Endodermal cell (in vitro differentiated cells): ENCODE results near the gene NHERF1. TPM values are rescaled to one million over a fixed set of nuclear protein-coding genes. Genes with fewer than 3 reads are reported as not detected.

Experiments used
- DNase-seq: peaks from one replicate; pipeline ENCODE4 v3.0.0-alpha.2; 2017
- H3K27ac ChIP-seq: 2 replicates; pipeline ENCODE4 v1.5.1; 2013; ENCODE audit warnings: mild to moderate bottlenecking, low read depth, low read length, moderate library complexity
- H3K27me3 ChIP-seq: 2 replicates; pipeline ENCODE4 v1.6.1; 2013; ENCODE audit warnings: mild to moderate bottlenecking, low read length, moderate library complexity; ENCODE audit not compliant: insufficient read depth, control insufficient read depth, poor library complexity, severe bottlenecking
- H3K36me3 ChIP-seq: 2 replicates; pipeline ENCODE4 v1.7.0; 2013; ENCODE audit warnings: mild to moderate bottlenecking, low read length, moderate library complexity; ENCODE audit not compliant: control insufficient read depth, insufficient read depth
- H3K4me1 ChIP-seq: one replicate; pipeline ENCODE4 v1.7.0; 2013; ENCODE audit warnings: low read length; ENCODE audit not compliant: control insufficient read depth, insufficient read depth
- H3K4me3 ChIP-seq: 2 replicates; pipeline ENCODE4 v1.5.1; 2013; ENCODE audit warnings: mild to moderate bottlenecking, low read length, moderate library complexity
- H3K9ac ChIP-seq: 2 replicates; pipeline ENCODE4 v1.6.1; 2013; ENCODE audit warnings: mild to moderate bottlenecking, low read length, moderate library complexity; ENCODE audit not compliant: poor library complexity, severe bottlenecking; ENCODE audit errors: extremely low read depth
- H3K9me3 ChIP-seq: 2 replicates; pipeline ENCODE4 v1.6.1; 2013; ENCODE audit warnings: mild to moderate bottlenecking, low read length, moderate library complexity; ENCODE audit not compliant: control insufficient read depth
- H3K27ac Mint-ChIP-seq: 2 replicates; pipeline ENCODE4 v1.8.0; 2020; ENCODE audit warnings: mixed read lengths
- H3K27me3 Mint-ChIP-seq: 2 replicates; pipeline ENCODE4 v1.8.0; 2021; ENCODE audit warnings: mild to moderate bottlenecking, mixed read lengths; ENCODE audit not compliant: insufficient read depth
- H3K36me3 Mint-ChIP-seq: 2 replicates; pipeline ENCODE4 v1.8.0; 2020; ENCODE audit warnings: low read depth, mixed read lengths
- H3K4me1 Mint-ChIP-seq: 2 replicates; pipeline ENCODE4 v1.8.0; 2020; ENCODE audit warnings: mixed read lengths
- H3K4me3 Mint-ChIP-seq: 2 replicates; pipeline ENCODE4 v1.8.0; 2020; ENCODE audit warnings: mild to moderate bottlenecking, moderate library complexity, mixed read lengths
- H3K9me3 Mint-ChIP-seq: 2 replicates; pipeline ENCODE4 v1.8.0; 2020; ENCODE audit warnings: mild to moderate bottlenecking, mixed read lengths
- WGBS, 2 experiments: methylation state at CpG; one replicate each; pipeline versions ENCODE4 v1.1.5 to v1.1.7; 2013; ENCODE audit warnings: missing lambda C conversion rate in 2 of 2, mixed read lengths in 1 of 2; ENCODE audit not compliant: insufficient coverage in 1 of 2, insufficient read length in 1 of 2; 5-methylcytosine and 5-hydroxymethylcytosine counted together
- total RNA-seq, 2 donors: library from RNA; stranded (reverse); fragmentation: NEBNext Ultra II Directional in 1 of 2; extraction: Animal tissue kit (Norgen Biotek cat#: 25700) in 1 of 2; gene quantifications; 2 replicates in 1 of 2; 3 replicates in 1 of 2; pipeline ENCODE4 v1.2.1, GENCODE V29; 2021
- TF ChIP-seq, protein P1 (sequence below): fragments of 200-600 bp; sonication (generic); conservative IDR thresholded peaks from 2 replicates; pipeline ENCODE4 v1.5.0; 2021; ENCODE audit warnings: antibody characterized with exemption, mild to moderate bottlenecking

NHERF1 gene
- total RNA-seq, 2 donors from 2014 or later: 116 to 138 TPM

DNA sequence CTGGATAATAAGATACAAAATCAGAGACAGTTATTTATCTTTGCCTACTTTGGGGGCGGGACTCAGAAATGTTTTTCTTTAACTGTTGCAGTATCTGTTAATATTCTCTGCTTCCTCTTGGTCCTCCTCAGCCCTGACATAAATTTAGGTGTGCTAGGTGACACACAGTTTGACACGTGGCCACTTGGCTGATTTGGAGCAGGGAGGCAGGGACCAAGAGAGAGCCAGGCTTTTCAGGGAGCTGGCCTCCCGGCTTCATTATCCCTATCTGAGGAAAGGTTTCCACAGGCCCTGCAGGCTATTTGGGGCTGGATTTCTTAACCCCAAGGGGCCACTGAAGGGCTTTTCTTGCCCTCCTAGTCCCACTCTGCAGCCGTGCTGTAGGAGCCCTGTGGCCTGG lies 47.8 kb downstream of the NHERF1 start:
- Histone ChIP-seq H3K9ac (no peak overlapping the region), H3K9me3 (no peaks in the 10 kb centered on the region), H3K36me3 (peaks cover 83% of the 10 kb centered on the region), H3K4me3 (no peak overlapping the region), H3K27ac (no peak overlapping the region), H3K27me3 (no peaks in the 10 kb centered on the region), H3K4me1 (no peaks in the 10 kb centered on the region)
- Mint-ChIP-seq H3K27ac (no peak overlapping the region), H3K36me3 (peaks cover 64% of the 10 kb centered on the region), H3K4me1 (peaks cover 3% of the 10 kb centered on the region), H3K27me3 (no peaks in the 10 kb centered on the region), H3K4me3 (no peak overlapping the region), H3K9me3 (no peaks in the 10 kb centered on the region)
- TF ChIP-seq, protein P1, sequence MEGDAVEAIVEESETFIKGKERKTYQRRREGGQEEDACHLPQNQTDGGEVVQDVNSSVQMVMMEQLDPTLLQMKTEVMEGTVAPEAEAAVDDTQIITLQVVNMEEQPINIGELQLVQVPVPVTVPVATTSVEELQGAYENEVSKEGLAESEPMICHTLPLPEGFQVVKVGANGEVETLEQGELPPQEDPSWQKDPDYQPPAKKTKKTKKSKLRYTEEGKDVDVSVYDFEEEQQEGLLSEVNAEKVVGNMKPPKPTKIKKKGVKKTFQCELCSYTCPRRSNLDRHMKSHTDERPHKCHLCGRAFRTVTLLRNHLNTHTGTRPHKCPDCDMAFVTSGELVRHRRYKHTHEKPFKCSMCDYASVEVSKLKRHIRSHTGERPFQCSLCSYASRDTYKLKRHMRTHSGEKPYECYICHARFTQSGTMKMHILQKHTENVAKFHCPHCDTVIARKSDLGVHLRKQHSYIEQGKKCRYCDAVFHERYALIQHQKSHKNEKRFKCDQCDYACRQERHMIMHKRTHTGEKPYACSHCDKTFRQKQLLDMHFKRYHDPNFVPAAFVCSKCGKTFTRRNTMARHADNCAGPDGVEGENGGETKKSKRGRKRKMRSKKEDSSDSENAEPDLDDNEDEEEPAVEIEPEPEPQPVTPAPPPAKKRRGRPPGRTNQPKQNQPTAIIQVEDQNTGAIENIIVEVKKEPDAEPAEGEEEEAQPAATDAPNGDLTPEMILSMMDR: no peak
- DNase-seq: no peak
- 89 to 91% methylated on average over 4 of the region's 4 CpGs for WGBS, 2 experiments

DNA sequence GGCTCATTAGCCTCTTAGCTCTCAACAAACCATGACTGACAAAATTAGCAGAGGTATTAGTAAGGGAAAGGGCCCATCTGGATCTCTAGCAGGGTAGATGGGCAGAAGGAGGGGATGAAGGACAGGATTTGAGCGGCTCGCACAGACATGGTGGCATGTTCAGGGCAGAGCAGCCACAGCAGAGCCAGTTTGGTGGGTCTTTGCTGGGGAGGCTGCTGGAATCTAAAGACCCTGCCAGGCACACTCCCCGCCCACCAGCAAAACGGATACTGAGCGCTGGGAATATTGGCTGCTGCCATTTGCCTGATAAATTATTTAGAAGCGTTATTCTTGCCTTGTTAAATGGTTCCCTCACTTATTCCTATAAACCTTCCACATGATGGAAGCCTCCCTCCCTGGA lies 48.4 kb downstream of the NHERF1 start:
- no peaks in the 10 kb centered on the region for H3K4me1 ChIP-seq
- TF ChIP-seq, protein P1: no peak
- peaks cover 3% of the 10 kb centered on the region for H3K4me1 Mint-ChIP-seq
- WGBS, 2 experiments: 94 to 95% methylated on average over 6 of the region's 6 CpGs
- H3K36me3 Mint-ChIP-seq: peaks cover 62% of the 10 kb centered on the region
- H3K27me3 ChIP-seq: no peaks in the 10 kb centered on the region
- H3K36me3 ChIP-seq: peaks cover 84% of the 10 kb centered on the region
- H3K9me3 ChIP-seq: no peaks in the 10 kb centered on the region
- H3K4me3 Mint-ChIP-seq: no peak overlapping the region
- H3K4me3 ChIP-seq: no peak overlapping the region
- no peaks in the 10 kb centered on the region for H3K27me3 Mint-ChIP-seq
- no peak for DNase-seq
- H3K9me3 Mint-ChIP-seq: no peaks in the 10 kb centered on the region
- H3K9ac ChIP-seq: no peak overlapping the region
- no peak overlapping the region for H3K27ac ChIP-seq
- H3K27ac Mint-ChIP-seq: no peak overlapping the region

DNA sequence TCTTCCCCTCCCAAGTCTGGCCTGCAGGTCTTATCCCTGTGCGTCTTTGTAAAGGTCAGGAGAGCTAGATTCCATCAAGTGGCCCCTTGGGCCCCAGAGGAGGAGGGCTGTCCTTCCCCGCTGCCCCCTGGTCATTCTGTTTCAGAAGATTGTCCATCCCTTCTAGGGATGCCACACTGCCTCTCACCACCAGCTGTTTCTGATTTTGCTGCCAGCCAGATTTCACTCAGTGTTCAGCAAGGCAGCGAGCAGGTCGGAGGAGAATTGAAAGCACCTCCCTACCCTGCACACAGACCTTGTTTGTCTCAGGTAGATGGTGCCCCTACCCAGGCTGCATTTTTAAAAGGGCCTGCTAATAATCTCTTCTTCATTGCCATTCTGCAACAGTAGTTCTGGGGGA lies 49.4 kb downstream of the NHERF1 start:
- H3K27me3 Mint-ChIP-seq: no peaks in the 10 kb centered on the region
- H3K27ac Mint-ChIP-seq: no peak overlapping the region
- no peak overlapping the region for H3K9ac ChIP-seq
- no peak for DNase-seq
- H3K36me3 Mint-ChIP-seq: peaks cover 60% of the 10 kb centered on the region
- 93 to 94% methylated on average over 2 to 4 of the region's 4 CpGs for WGBS, 2 experiments
- H3K9me3 Mint-ChIP-seq: no peaks in the 10 kb centered on the region
- H3K9me3 ChIP-seq: no peaks in the 10 kb centered on the region
- peaks cover 87% of the 10 kb centered on the region for H3K36me3 ChIP-seq
- TF ChIP-seq, protein P1: no peak
- H3K27me3 ChIP-seq: no peaks in the 10 kb centered on the region
- no peak overlapping the region for H3K4me3 Mint-ChIP-seq
- no peak overlapping the region for H3K27ac ChIP-seq
- no peaks in the 10 kb centered on the region for H3K4me1 ChIP-seq
- H3K4me1 Mint-ChIP-seq: peaks cover 3% of the 10 kb centered on the region
- no peak overlapping the region for H3K4me3 ChIP-seq
